HepG2 (cell line): ENCODE data around the gene ATG4B. TPM values are rescaled to one million over a fixed set of nuclear protein-coding genes. Genes with fewer than 3 reads are reported as not detected.

Experiments
- BRD4 ChIP-seq: sonication (generic); formaldehyde crosslinking; IDR thresholded peaks from 2 replicates; pipeline ENCODE4 v1.4.0; 2020; ENCODE audit warnings: missing genetic modification reagents
- CREB1 ChIP-seq, 2 experiments: fragments of 450-650 bp in 1 of 2; IDR thresholded peaks; 2 replicates each; pipeline ENCODE4 v1.6.1; 2016 to 2017; ENCODE audit warnings: control low read depth in 1 of 2, mild to moderate bottlenecking in 1 of 2, missing compliant biosample characterization in 1 of 2, missing genetic modification characterization in 1 of 2
- DNMT3B ChIP-seq: conservative IDR thresholded peaks from 2 replicates; pipeline ENCODE4 v1.6.1; 2016; ENCODE audit warnings: missing biosample characterization, control low read depth
- EHMT2 ChIP-seq: fragments of 200-600 bp; sonication (generic); IDR thresholded peaks from 2 replicates; pipeline ENCODE4 v1.7.0; 2017; ENCODE audit warnings: antibody characterized with exemption, low read depth, low read length, borderline replicate concordance
- FOXA1 ChIP-seq, 2 experiments: fragments of 450-650 bp in 1 of 2; sonication (generic) in 1 of 2; formaldehyde crosslinking in 1 of 2; IDR thresholded peaks; 2 replicates each; pipeline versions ENCODE4 v1.4.0 to v1.6.1; 2016 to 2020; ENCODE audit warnings: missing genetic modification reagents in 1 of 2
- FOXP1 ChIP-seq, 2 experiments: fragments of 450-650 bp in 1 of 2; IDR thresholded peaks; 2 replicates each; pipeline ENCODE4 v1.6.1; 2017 to 2018; ENCODE audit warnings: antibody characterized with exemption in 1 of 2
- GATAD1 ChIP-seq: IDR thresholded peaks from 2 replicates; pipeline ENCODE4 v1.6.1; 2016; ENCODE audit warnings: missing genetic modification reagents, missing compliant biosample characterization
- HOXD1 ChIP-seq: sonication (generic); formaldehyde crosslinking; IDR thresholded peaks from 2 replicates; pipeline ENCODE4 v1.5.0; 2020; ENCODE audit warnings: missing genetic modification reagents
- KLF9 ChIP-seq: IDR thresholded peaks from 2 replicates; pipeline ENCODE4 v1.6.1; 2016; ENCODE audit warnings: low read depth
- NBN ChIP-seq: fragments of 450-650 bp; conservative IDR thresholded peaks from 2 replicates; pipeline ENCODE4 v1.6.1; 2017
- PHF8 ChIP-seq: sonication (generic); formaldehyde crosslinking; IDR thresholded peaks from 2 replicates; pipeline ENCODE4 v1.5.0; 2020; ENCODE audit warnings: missing genetic modification reagents
- POLR2A ChIP-seq, 2 experiments: IDR thresholded peaks; 2 replicates each; pipeline ENCODE4 v1.6.1; 2011; ENCODE audit warnings: low read depth in 2 of 2, low read length in 2 of 2, mild to moderate bottlenecking in 1 of 2, moderate library complexity in 1 of 2; ENCODE audit not compliant: insufficient read depth in 1 of 2
- RAD21 ChIP-seq: fragments of 450-650 bp; formaldehyde crosslinking; IDR thresholded peaks from 2 replicates; pipeline ENCODE4 v1.5.0; 2020; ENCODE audit warnings: mild to moderate bottlenecking
- THAP11 ChIP-seq: IDR thresholded peaks from 2 replicates; pipeline ENCODE4 v1.6.1; 2016; ENCODE audit warnings: missing biosample characterization, missing genetic modification reagents
- TRIM24 ChIP-seq: sonication (generic); formaldehyde crosslinking; IDR thresholded peaks from 2 replicates; pipeline ENCODE4 v1.8.0; 2022; ENCODE audit warnings: mild to moderate bottlenecking, missing genetic modification reagents
- XRCC5 ChIP-seq: fragments of 200-400 bp; formaldehyde crosslinking; optimal IDR thresholded peaks from 2 replicates; pipeline ENCODE3; 2017; ENCODE audit warnings: mild to moderate bottlenecking, low read length
- YY1 ChIP-seq: IDR thresholded peaks from 2 replicates; pipeline ENCODE4 v1.6.1; 2011; ENCODE audit warnings: low read length, low read depth, moderate library complexity, mild to moderate bottlenecking; ENCODE audit not compliant: insufficient read depth, insufficient replicate concordance
- ZFY ChIP-seq: sonication (generic); formaldehyde crosslinking; IDR thresholded peaks from 2 replicates; pipeline ENCODE4 v1.4.0; 2020; ENCODE audit warnings: missing genetic modification reagents
- ZNF44 ChIP-seq: sonication (generic); formaldehyde crosslinking; IDR thresholded peaks from 2 replicates; pipeline ENCODE4 v1.5.1; 2020; ENCODE audit warnings: mild to moderate bottlenecking, missing genetic modification reagents
- ZNF501 ChIP-seq: sonication (generic); formaldehyde crosslinking; IDR thresholded peaks from 2 replicates; pipeline ENCODE4 v1.5.1; 2020; ENCODE audit warnings: mild to moderate bottlenecking, moderate library complexity, missing genetic modification reagents
- ZNF558 ChIP-seq: sonication (generic); formaldehyde crosslinking; IDR thresholded peaks from 2 replicates; pipeline ENCODE4 v1.9.0; 2022; ENCODE audit warnings: mild to moderate bottlenecking, missing genetic modification reagents, borderline replicate concordance
- ZNF572 ChIP-seq: sonication (generic); formaldehyde crosslinking; IDR thresholded peaks from 2 replicates; pipeline ENCODE4 v1.5.1; 2020; ENCODE audit warnings: mild to moderate bottlenecking, missing genetic modification reagents
- ZNF598 ChIP-seq: sonication (generic); formaldehyde crosslinking; IDR thresholded peaks from 2 replicates; pipeline ENCODE4 v1.5.1; 2020; ENCODE audit warnings: mild to moderate bottlenecking, missing genetic modification reagents, borderline replicate concordance
- polyA plus RNA-seq, 8 experiments: library from polyadenylated mRNA; depleted of rRNA in 3 of 8; stranded (reverse) in 7 of 8; unstranded in 1 of 8; fragments of >200 nt; fragmentation: Illumina TruSeq in 4 of 8; extraction: Trizol in 4 of 8; gene quantifications; 2 replicates each; pipeline versions ENCODE4 v1.2.1 to v1.2.3, GENCODE V29; 2011 to 2016; ENCODE audit warnings: low read depth in 4 of 8, missing spikeins in 1 of 8, mixed read lengths in 1 of 8; ENCODE audit not compliant: insufficient read depth in 1 of 8
- total RNA-seq, 5 experiments: library from RNA; depleted of rRNA; stranded (reverse); fragments of >200 nt; fragmentation: Illumina TruSeq; extraction: Trizol; gene quantifications; 2 replicates each; pipeline ENCODE4 v1.2.3, GENCODE V29; 2016; ENCODE audit warnings: low read depth in 1 of 5
- TF ChIP-seq, protein P1 (sequence below): sonication (generic); formaldehyde crosslinking; IDR thresholded peaks from 2 replicates; pipeline ENCODE4 v1.5.1; 2020; ENCODE audit warnings: mild to moderate bottlenecking, missing genetic modification reagents, moderate library complexity
- TF ChIP-seq, protein P2 (sequence below): fragments of 450-650 bp; IDR thresholded peaks from 2 replicates; pipeline ENCODE4 v1.6.1; 2017; ENCODE audit warnings: mild to moderate bottlenecking

The ATG4B gene
- total and polyA plus RNA-seq, 2 of the 13 experiments (the other 11 are each of a cell fraction or from before 2014, with no cell fraction given), result 95.5 to 239 TPM

DNA sequence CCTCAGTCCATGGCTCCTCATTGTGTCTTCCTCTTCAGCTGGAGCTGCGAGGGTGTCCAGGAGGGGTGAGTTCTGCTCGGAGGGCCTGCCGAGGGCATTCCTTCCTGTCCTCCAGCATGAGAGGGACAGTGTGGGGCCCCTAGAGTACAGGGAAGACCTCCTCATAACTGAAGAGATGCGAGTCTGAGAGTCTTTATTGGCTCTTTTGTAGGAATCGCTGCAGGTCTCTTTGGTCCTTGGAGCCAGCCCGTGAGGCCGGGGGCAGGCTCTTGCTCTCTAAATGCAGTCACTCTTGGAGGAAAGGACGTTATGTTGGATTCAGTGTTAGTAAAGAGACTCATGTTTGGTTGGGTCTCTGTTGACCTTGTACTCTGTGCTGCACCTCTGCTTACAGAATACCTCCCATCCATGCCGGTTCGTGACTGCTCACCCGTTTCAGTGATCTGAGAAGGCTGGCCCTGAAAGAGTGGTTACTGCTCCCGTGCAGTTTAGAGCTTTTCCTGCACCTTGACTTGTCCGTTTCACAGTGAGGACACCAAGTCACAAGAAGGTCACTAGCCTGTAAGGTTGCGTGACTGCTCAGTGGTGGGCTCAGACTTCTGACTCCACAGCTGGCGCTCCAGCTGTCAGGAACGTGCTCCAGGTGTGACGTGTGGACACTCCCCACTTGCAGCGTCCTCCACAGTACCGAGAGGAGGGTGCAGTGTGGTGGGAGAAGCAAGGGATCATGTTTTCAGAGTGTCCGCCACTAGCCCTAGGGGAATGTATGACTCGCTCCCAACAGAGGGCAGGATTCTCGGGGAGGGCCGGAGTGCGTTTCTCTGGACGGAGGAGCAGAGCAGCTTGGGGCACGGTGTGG is 7.8 kb downstream of the ATG4B start (continued):
- TF ChIP-seq ZNF501 (CRISPR knock-in tag), result peak; percentile 93; the same call in 1 of the 2 replicates
- TF ChIP-seq YY1, result peak; percentile 33
- TF ChIP-seq, protein P1, sequence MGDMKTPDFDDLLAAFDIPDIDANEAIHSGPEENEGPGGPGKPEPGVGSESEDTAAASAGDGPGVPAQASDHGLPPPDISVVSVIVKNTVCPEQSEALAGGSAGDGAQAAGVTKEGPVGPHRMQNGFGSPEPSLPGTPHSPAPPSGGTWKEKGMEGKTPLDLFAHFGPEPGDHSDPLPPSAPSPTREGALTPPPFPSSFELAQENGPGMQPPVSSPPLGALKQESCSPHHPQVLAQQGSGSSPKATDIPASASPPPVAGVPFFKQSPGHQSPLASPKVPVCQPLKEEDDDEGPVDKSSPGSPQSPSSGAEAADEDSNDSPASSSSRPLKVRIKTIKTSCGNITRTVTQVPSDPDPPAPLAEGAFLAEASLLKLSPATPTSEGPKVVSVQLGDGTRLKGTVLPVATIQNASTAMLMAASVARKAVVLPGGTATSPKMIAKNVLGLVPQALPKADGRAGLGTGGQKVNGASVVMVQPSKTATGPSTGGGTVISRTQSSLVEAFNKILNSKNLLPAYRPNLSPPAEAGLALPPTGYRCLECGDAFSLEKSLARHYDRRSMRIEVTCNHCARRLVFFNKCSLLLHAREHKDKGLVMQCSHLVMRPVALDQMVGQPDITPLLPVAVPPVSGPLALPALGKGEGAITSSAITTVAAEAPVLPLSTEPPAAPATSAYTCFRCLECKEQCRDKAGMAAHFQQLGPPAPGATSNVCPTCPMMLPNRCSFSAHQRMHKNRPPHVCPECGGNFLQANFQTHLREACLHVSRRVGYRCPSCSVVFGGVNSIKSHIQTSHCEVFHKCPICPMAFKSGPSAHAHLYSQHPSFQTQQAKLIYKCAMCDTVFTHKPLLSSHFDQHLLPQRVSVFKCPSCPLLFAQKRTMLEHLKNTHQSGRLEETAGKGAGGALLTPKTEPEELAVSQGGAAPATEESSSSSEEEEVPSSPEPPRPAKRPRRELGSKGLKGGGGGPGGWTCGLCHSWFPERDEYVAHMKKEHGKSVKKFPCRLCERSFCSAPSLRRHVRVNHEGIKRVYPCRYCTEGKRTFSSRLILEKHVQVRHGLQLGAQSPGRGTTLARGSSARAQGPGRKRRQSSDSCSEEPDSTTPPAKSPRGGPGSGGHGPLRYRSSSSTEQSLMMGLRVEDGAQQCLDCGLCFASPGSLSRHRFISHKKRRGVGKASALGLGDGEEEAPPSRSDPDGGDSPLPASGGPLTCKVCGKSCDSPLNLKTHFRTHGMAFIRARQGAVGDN (CRISPR knock-in tag), result peak; percentile 98
- TF ChIP-seq ZFY (CRISPR knock-in tag), result peak; percentile 41; the same call in 1 of the 2 replicates
- 0 out of 2 replicates have a peak, but pooled peaks have one; percentile 10 for TF ChIP-seq GATAD1 (CRISPR knock-in tag)
- TF ChIP-seq PHF8 (CRISPR knock-in tag), result peak; percentile 43
- TF ChIP-seq ZNF598 (CRISPR knock-in tag), result peak; percentile 65; the same call in 1 of the 2 replicates
- no peak for TF ChIP-seq FOXA1 (IDR thresholded peaks at IDR 0.05)
- TF ChIP-seq FOXA1 (CRISPR knock-in tag; IDR thresholded peaks at IDR 0.05), result peak; percentile 82
- TF ChIP-seq CREB1 (IDR thresholded peaks at IDR 0.05), result peak; percentile 80
- TF ChIP-seq CREB1 (CRISPR knock-in tag; IDR thresholded peaks at IDR 0.05), result peak; percentile 70
- TF ChIP-seq, protein P2, sequence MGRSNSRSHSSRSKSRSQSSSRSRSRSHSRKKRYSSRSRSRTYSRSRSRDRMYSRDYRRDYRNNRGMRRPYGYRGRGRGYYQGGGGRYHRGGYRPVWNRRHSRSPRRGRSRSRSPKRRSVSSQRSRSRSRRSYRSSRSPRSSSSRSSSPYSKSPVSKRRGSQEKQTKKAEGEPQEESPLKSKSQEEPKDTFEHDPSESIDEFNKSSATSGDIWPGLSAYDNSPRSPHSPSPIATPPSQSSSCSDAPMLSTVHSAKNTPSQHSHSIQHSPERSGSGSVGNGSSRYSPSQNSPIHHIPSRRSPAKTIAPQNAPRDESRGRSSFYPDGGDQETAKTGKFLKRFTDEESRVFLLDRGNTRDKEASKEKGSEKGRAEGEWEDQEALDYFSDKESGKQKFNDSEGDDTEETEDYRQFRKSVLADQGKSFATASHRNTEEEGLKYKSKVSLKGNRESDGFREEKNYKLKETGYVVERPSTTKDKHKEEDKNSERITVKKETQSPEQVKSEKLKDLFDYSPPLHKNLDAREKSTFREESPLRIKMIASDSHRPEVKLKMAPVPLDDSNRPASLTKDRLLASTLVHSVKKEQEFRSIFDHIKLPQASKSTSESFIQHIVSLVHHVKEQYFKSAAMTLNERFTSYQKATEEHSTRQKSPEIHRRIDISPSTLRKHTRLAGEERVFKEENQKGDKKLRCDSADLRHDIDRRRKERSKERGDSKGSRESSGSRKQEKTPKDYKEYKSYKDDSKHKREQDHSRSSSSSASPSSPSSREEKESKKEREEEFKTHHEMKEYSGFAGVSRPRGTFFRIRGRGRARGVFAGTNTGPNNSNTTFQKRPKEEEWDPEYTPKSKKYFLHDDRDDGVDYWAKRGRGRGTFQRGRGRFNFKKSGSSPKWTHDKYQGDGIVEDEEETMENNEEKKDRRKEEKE, result no peak
- TF ChIP-seq BRD4 (CRISPR knock-in tag), result peak; percentile 22; the same call in 1 of the 2 replicates
- no peak for TF ChIP-seq HOXD1 (CRISPR knock-in tag)
- TF ChIP-seq DNMT3B (CRISPR knock-in tag), result no peak
- no peak for TF ChIP-seq NBN
- TF ChIP-seq TRIM24 (CRISPR knock-in tag), result peak; percentile 45; the same call in 1 of the 2 replicates
- TF ChIP-seq ZNF558 (CRISPR knock-in tag), result no peak
- TF ChIP-seq THAP11 (CRISPR knock-in tag), result peak; percentile 69
- no peak for TF ChIP-seq FOXP1 (IDR thresholded peaks at IDR 0.05)
- peak; percentile 71 for TF ChIP-seq FOXP1 (CRISPR knock-in tag; IDR thresholded peaks at IDR 0.05)
- peak; percentile 58 for TF ChIP-seq RAD21 (CRISPR knock-in tag)
- TF ChIP-seq POLR2A (IDR thresholded peaks at IDR 0.05; ENCODE audit: insufficient read depth in 1 of 2, low read depth in 2 of 2, low read length in 2 of 2), result peak in 1 of 2 experiments; percentile 64; a peak in 1 of 4 replicates
- TF ChIP-seq ZNF572 (CRISPR knock-in tag), result peak; percentile 99
- TF ChIP-seq EHMT2, result no peak
- peak; percentile 55; the same call in 1 of the 2 replicates for TF ChIP-seq KLF9 (CRISPR knock-in tag)
- TF ChIP-seq XRCC5, result peak; percentile 37
- TF ChIP-seq ZNF44 (CRISPR knock-in tag), result peak; percentile 88; the same call in 1 of the 2 replicates
